Chondrocyte (in vitro differentiated cells): ENCODE data around the gene UNK. TPM values are rescaled to one million over a fixed set of nuclear protein-coding genes. Genes with fewer than 3 reads are reported as not detected.
A peak's percentile ranks its signal among the peaks of the same experiment; 100 is the strongest.
"Not testable (repeated sequence)": the region's sequence is repeated elsewhere in the genome, so short reads cannot be mapped to it uniquely, and the experiment has no call there.

Experiments
- DNase-seq: peaks from one replicate; pipeline ENCODE4 v3.0.0; 2021; ENCODE audit warnings: mixed read lengths, low spot score
- H3K27ac Mint-ChIP-seq: one replicate; pipeline ENCODE4 v1.8.0; 2021; ENCODE audit warnings: mild to moderate bottlenecking, moderate library complexity, mixed read lengths; ENCODE audit not compliant: unreplicated experiment
- H3K27me3 Mint-ChIP-seq: 2 replicates; pipeline ENCODE4 v1.8.0; 2021; ENCODE audit warnings: low read depth, mixed read lengths
- H3K36me3 Mint-ChIP-seq: 2 replicates; pipeline ENCODE4 v1.8.0; 2021; ENCODE audit warnings: low read depth, mixed read lengths
- H3K4me1 Mint-ChIP-seq: 2 replicates; pipeline ENCODE4 v1.8.0; 2021; ENCODE audit warnings: low read depth, mild to moderate bottlenecking, mixed read lengths
- H3K4me3 Mint-ChIP-seq: one replicate; pipeline ENCODE4 v1.8.0; 2021; ENCODE audit warnings: mild to moderate bottlenecking, moderate library complexity, mixed read lengths; ENCODE audit not compliant: unreplicated experiment
- H3K9me3 Mint-ChIP-seq: 2 replicates; pipeline ENCODE4 v1.8.0; 2021; ENCODE audit warnings: low read depth, mixed read lengths
- CTCF ChIP-seq: fragments of 200-600 bp; sonication (generic); IDR thresholded peaks from 2 replicates; pipeline ENCODE4 v1.5.0; 2021; ENCODE audit warnings: antibody characterized with exemption, mild to moderate bottlenecking, moderate library complexity
- total RNA-seq: library from RNA; stranded (reverse); gene quantifications from 3 replicates; pipeline ENCODE4 v1.2.1, GENCODE V29; 2021

The UNK gene
- total RNA-seq, 1 donor from 2014 or later: 21.0 TPM

DNA sequence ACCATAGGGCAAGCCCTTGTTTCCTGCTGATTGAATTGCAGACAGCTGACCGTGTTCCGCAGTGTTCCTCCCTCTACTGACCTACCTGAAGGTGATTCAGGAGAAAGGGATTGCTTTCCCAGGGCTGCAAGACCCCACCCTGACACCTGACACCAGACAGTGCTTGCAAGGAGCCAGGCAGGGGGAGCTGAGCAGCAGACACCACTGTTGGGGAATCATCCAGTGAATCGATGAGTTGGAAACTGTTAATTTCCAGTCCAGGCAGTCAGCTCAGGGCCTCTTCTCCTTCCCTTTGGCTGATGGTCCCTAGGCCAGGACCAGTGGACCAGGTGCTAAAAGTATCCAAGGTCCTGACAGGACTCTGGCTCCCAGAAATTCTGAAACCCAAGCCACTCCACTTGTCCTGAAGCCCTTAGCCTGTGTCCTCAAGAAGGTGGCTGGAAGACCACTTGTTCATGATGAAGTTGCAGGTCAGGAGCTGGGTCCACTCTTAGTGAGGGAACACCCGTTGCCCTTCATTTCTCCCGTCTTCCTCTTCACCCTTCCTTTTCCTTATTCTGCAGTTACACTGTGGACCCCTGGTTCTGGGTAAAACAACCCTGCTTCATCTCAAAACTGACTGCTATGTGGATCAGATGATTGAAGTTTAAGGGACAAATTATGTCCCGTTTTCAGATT lies 9.5 kb upstream of the UNK start:
- no peak overlapping the region for H3K4me3 Mint-ChIP-seq
- H3K27me3 Mint-ChIP-seq: no peaks in the 10 kb centered on the region
- TF ChIP-seq CTCF: no peak
- peak overlapping the region; percentile 59 for H3K27ac Mint-ChIP-seq
- H3K36me3 Mint-ChIP-seq: peaks cover 23% of the 10 kb centered on the region
- peaks cover 32% of the 10 kb centered on the region for H3K4me1 Mint-ChIP-seq
- H3K9me3 Mint-ChIP-seq: no peaks in the 10 kb centered on the region
- no peak for DNase-seq

DNA sequence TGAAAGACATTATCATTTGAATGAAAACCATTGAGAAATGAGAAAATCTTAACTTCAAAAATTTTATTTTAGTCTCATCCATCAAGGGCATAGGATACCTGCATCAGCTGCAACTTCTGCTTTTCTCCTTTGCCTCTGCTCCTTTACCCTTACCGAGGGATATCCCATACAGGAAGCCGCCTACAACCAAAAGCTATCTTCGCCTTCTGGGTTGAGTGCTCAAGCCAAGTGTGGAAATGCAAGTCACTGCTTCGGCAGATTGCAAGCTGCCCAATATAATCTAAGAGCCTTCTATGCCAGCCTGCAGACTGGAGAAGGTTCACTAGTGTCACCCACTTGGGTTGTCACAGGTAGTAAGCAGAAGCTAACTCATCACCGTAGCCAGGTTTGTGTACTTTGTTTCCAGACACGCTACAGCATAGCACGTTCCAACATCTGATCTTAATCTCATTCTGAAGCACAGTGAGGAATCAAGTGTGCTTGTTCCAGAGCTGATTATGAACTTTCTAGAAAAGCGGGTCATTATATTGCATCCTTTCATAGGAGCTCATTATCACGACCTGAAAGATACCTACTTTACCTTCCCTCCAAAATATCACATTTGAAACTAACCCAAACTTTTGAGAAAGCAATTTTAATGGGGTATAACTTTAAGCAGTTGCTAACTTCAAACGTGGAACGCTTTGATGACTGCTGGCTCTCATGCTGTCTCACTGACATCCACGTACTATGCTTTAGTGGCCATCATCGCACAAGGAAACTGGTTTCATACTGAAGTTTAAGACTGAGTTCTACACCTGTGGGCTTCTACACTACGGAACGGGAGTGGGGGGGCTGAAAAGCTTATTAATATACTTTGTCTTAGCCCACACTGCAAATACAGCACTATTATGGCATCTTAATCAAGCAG lies 8.0 kb upstream of the UNK start:
- peak overlapping the region; percentile 76 for H3K27ac Mint-ChIP-seq
- no peaks in the 10 kb centered on the region for H3K9me3 Mint-ChIP-seq
- peaks cover 23% of the 10 kb centered on the region for H3K36me3 Mint-ChIP-seq
- DNase-seq: no peak
- no peaks in the 10 kb centered on the region for H3K27me3 Mint-ChIP-seq
- peak overlapping the region; percentile 90 for H3K4me3 Mint-ChIP-seq
- peaks cover 32% of the 10 kb centered on the region for H3K4me1 Mint-ChIP-seq
- no peak for TF ChIP-seq CTCF

DNA sequence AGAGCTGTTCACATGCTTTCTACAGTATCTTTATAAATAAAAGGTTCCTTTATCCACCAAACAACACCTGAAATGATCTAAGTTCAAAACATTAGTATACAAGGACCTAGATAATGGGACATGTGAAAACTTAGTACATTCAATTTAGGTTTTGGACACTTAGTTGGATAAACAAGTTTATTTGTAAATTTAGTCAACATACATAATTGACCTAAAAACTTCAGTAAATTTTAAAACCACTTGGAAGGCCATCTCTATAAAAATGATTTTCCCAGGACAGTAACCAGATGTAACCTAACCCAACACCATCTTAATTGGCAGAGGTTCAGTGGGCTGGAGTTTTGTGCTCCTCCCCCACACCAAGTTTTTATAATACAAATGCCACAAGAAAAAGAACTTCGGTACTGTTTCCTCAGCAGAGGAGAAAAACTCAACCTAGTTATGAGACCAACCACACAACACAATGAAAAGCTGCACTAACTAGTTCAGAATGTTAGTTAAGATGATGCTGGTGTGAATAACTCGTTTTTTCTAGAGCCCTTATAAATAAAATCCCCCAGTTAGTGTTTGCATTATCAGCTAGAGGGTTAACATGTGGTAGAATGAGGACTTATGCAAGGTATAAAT lies 7.2 kb upstream of the UNK start:
- no peak for TF ChIP-seq CTCF
- DNase-seq: no peak
- Mint-ChIP-seq H3K4me3 (peak overlapping the region; percentile 90), H3K27ac (peak overlapping the region; percentile 76), H3K27me3 (no peaks in the 10 kb centered on the region), H3K36me3 (peaks cover 23% of the 10 kb centered on the region), H3K4me1 (peaks cover 30% of the 10 kb centered on the region), H3K9me3 (no peaks in the 10 kb centered on the region)

GRCh38 chr17:75778066-75778860 lies 6.3 kb upstream of the UNK start:
- H3K9me3 Mint-ChIP-seq, DNase-seq, H3K27me3 Mint-ChIP-seq: not testable (repeated sequence)
- Mint-ChIP-seq H3K27ac (peak overlapping the region; percentile 74), H3K36me3 (peaks cover 23% of the 10 kb centered on the region), H3K4me3 (peak overlapping the region; percentile 90), H3K4me1 (peaks cover 35% of the 10 kb centered on the region)

DNA sequence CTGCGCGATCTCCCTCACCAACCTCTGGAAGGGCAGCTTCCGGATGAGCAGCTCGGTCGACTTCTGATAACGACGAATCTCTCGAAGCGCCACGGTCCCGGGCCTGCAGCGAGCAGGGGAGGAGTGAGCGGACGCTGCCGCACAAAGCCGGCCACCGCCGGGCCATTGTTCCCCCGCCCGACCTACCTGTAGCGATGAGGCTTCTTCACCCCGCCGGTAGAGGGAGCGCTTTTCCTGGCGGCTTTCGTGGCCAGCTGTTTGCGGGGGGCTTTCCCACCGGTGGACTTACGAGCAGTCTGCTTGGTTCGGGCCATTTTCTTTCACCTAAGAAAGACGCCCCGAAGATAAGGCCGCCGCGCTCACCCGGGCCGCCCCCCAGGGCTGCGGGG lies 5.8 kb upstream of the UNK start:
- H3K4me3 Mint-ChIP-seq: peak overlapping the region; percentile 90
- H3K27me3 Mint-ChIP-seq: no peaks in the 10 kb centered on the region
- peak overlapping the region; percentile 74 for H3K27ac Mint-ChIP-seq
- no peaks in the 10 kb centered on the region for H3K9me3 Mint-ChIP-seq
- H3K36me3 Mint-ChIP-seq: peaks cover 23% of the 10 kb centered on the region
- no peak for DNase-seq
- peak; percentile 81 for TF ChIP-seq CTCF
- H3K4me1 Mint-ChIP-seq: peaks cover 41% of the 10 kb centered on the region
